D721Med (cell line): ENCODE measurements around the gene AGFG1.

Experiments
- DNase-seq: peaks from one replicate; pipeline ENCODE4 v3.0.0; 2011; ENCODE audit warnings: low spot score; ENCODE audit not compliant: insufficient read length
- FAIRE-seq: peaks from 2 replicates; lab custom pipeline; 2011; peaks lifted over from hg19 to GRCh38; lab: Jason Lieb, UNC
- TF ChIP-seq, protein P1 (sequence below): IDR thresholded peaks from 2 replicates; pipeline ENCODE4 v1.5.1; 2012; ENCODE audit warnings: mild to moderate bottlenecking, control low read depth; ENCODE audit not compliant: insufficient read depth; ENCODE audit errors: missing control alignments

AGFG1 gene

DNA sequence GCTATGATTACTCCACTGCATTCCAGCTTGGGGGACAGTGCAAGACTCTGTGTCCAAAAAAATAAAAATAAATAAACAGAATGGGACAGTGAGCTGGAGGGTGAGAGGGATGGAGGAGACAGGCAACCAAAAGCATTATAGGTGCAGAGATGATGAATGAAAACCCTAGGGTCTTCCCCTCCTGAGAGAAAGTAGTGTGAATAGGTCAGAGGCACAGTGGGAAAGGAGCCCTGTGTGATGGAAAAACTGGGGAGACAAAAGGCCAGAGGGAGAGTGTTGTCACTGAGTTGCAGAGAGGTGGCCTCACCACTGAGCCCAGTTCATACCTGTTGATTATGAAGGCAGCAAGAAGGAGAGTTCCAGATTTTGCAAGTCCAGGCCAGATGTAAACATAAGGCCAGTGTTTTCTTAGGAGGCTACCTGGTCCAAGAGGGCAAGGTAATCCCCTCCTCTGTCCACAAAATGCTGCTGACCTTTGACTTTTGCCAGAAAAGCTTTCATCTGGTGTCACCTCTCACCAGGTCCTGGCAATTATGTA is 17.6 kb upstream of the AGFG1 start:
- no peak for FAIRE-seq
- TF ChIP-seq, protein P1, sequence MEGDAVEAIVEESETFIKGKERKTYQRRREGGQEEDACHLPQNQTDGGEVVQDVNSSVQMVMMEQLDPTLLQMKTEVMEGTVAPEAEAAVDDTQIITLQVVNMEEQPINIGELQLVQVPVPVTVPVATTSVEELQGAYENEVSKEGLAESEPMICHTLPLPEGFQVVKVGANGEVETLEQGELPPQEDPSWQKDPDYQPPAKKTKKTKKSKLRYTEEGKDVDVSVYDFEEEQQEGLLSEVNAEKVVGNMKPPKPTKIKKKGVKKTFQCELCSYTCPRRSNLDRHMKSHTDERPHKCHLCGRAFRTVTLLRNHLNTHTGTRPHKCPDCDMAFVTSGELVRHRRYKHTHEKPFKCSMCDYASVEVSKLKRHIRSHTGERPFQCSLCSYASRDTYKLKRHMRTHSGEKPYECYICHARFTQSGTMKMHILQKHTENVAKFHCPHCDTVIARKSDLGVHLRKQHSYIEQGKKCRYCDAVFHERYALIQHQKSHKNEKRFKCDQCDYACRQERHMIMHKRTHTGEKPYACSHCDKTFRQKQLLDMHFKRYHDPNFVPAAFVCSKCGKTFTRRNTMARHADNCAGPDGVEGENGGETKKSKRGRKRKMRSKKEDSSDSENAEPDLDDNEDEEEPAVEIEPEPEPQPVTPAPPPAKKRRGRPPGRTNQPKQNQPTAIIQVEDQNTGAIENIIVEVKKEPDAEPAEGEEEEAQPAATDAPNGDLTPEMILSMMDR: no peak

DNA sequence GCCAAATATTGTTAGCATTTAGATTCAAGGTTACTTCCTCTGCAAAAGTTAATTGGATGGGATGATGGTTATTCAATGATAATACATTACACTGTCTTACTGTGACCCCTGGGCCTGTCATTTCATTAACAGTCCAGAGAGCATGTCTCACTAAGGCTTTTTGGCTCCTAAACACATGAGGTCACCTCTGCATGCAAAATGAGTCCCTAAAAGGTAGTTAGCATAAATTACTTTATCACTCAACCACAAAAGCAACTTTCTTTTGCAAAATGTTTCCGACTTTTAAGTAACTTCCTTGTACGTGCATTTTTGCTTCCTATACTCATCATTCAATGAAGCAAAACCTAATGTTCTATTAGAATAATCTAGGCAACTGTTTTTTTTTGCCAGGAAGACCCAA is 16.8 kb upstream of the AGFG1 start:
- DNase-seq: no peak
- TF ChIP-seq, protein P1: no peak
- FAIRE-seq: no peak

More for the DNA sequence above, 17.6 kb upstream of the AGFG1 start:
- no peak for DNase-seq

DNA sequence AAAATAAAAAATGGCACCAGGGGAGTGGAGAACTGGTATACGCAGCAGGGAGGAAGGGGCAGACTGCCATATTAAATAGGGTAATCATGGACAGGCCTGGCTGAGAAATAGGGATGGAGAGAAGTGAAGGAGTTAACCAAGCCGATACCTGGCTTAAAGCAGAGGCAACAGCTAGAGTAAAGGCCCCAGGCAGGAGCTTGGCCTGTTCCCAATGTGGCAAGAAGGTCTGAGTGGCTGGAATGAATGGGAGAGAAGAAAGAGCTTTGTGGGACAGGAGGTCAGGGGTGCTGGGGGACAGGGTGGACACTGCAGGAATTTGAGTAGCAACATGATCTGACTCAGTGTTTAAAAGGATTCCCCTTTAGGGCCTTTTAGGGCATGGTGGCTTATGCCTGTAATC is 15.9 kb upstream of the AGFG1 start:
- FAIRE-seq: no peak
- TF ChIP-seq, protein P1: no peak
- DNase-seq: no peak

DNA sequence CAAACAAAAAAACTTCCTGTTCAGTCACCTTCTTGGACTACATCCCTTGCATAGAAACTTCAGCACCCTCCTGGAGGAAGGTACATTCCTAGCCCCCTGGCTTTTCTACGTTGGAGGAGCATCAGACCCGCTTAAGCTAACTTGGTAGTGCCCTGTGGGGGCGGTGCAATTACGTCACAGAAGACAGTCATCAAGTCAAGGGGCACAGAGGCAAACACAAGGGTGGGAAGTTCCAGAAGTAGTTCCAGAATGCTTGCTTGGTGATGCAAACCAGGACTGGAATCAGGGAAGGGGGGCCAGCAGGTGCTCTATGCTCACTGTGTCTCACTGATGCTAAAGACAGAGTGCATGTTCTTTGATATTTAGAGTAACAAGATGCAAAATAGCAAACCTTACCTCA is 15.2 kb upstream of the AGFG1 start:
- DNase-seq (no peak), FAIRE-seq (no peak)
- TF ChIP-seq, protein P1: no peak

DNA sequence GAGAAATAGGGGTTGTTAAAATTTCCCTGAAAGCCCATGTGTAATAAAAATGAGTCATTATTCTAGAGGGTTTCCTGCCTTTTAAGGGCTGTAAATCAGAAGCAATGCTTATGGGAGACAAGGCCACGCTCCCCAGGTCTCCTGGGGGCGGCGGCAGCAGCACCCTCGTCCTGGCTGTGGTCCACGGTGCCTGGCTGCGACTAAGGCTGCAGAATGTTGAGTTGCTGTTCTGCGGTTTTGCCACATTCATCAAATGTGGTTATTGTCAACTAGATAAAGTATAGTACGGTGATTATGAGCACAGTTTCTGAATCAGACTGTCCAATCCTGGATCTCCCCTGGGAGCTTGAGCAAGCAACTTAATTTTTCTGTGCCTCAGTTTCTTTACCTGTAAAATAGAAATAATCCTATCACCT is 11.9 kb upstream of the AGFG1 start:
- no peak for DNase-seq
- FAIRE-seq: no peak
- TF ChIP-seq, protein P1: no peak

DNA sequence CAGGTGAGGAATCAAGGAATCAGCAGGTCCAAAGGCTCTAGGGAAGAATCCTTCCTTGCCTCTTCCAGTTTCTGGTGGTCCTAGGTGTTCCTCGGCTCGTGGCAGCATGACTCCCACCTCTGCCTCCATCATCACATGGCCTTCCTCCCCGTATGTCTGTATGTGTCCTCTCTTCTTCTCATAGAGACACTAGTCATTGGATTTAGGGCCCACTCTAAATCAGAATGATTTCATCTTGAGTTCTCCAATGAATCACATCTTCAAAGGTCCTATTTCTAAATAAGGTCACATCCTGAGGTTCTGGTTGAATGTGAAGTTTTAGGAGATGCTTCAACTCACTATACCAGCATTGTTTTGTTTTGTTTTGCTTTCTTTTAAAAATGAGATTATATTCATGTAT is 11.1 kb upstream of the AGFG1 start:
- DNase-seq (no peak), FAIRE-seq (no peak)
- TF ChIP-seq, protein P1: no peak

DNA sequence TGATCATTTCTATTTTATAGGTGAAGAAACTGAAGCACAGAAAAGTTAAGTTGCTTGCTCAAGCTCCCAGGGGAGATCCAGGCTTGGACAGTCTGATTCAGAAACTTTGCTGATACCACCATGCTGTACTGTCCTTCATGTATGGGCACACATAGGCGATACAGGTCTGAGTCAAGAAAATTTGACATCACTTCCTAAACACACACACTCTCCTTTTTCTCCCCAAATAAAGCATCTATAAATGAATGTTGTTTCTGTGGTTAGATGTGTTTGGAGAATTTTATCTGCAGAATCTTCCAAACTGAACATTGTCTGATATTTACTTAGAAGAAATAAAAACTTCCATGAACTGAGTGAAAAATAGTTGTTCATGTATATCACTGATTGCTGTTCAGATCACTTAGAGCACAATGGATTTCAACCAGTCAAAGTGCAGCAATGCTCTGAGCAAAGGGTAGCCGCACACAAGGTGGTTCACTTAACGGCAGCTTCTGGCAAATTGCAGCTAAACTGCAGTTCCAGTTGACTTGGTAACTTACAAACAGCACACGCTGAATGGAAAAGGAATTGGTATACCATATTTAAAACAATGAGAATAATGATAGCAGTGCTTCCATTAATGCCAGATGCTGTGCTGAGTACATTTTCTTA is 10.0 kb upstream of the AGFG1 start:
- TF ChIP-seq, protein P1: no peak
- no peak for DNase-seq
- no peak for FAIRE-seq
